Measurements from ENCODE around the gene RFTN2.

DNA sequence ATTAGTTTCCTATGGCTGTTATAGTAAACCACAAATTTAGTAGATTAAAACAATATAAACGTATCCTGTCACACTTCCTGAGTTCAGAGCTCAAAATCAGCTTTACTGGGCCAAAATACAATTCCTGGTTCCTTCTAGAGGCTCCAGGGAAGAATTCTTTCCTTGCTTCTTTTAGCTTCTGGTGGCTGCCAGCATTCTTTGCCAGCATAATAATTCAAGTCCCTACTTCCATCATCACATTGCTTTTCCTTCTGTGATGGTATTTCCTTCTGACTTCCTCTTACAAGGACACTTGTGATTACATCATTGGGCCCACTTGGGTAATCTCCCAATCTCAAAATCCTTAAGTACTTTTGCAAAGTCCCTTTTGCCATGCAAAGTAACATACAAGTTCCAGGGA is 118.9 kb downstream of the RFTN2 start:
- TF ChIP-seq EZH2 (IDR thresholded peaks at IDR 0.05) (no peak), EZH2phosphoT487 (IDR thresholded peaks at IDR 0.05) (no peak)
- TF ChIP-seq, protein P1, sequence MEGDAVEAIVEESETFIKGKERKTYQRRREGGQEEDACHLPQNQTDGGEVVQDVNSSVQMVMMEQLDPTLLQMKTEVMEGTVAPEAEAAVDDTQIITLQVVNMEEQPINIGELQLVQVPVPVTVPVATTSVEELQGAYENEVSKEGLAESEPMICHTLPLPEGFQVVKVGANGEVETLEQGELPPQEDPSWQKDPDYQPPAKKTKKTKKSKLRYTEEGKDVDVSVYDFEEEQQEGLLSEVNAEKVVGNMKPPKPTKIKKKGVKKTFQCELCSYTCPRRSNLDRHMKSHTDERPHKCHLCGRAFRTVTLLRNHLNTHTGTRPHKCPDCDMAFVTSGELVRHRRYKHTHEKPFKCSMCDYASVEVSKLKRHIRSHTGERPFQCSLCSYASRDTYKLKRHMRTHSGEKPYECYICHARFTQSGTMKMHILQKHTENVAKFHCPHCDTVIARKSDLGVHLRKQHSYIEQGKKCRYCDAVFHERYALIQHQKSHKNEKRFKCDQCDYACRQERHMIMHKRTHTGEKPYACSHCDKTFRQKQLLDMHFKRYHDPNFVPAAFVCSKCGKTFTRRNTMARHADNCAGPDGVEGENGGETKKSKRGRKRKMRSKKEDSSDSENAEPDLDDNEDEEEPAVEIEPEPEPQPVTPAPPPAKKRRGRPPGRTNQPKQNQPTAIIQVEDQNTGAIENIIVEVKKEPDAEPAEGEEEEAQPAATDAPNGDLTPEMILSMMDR (IDR thresholded peaks at IDR 0.05) = no peak
